H1 (cell line): ENCODE results near the gene ORMDL1. TPM values are rescaled to one million over a fixed set of nuclear protein-coding genes. Genes with fewer than 3 reads are reported as not detected.

ENCODE experiments used
- CTCF ChIA-PET: fragments of 300-600 bp; sonication (Branson Sonifier 250); formaldehyde crosslinking; loops from one replicate; lab custom pipeline; 2021; ENCODE audit not compliant: partially characterized antibody; lab: Charles Lee
- POLR2A ChIA-PET: fragments of 300-600 bp; sonication (Branson Sonifier 250); formaldehyde crosslinking; loops from one replicate; lab custom pipeline; 2021; ENCODE audit warnings: inconsistent platforms; ENCODE audit not compliant: partially characterized antibody; lab: Charles Lee
- DNase-seq, 2 experiments: peaks; one replicate each; pipeline versions ENCODE4 v3.0.0 to v3.0.0-alpha.2; 2010 to 2022; ENCODE audit warnings: low spot score in 2 of 2, low read depth in 1 of 2, mixed read lengths in 1 of 2
- FAIRE-seq: peaks from 2 replicates; lab custom pipeline; 2011; peaks lifted over from hg19 to GRCh38; lab: Jason Lieb, UNC
- H2AFZ ChIP-seq: 2 replicates; pipeline ENCODE4 v1.8.1; 2012; ENCODE audit warnings: low read length, inconsistent platforms
- H2AK5ac ChIP-seq: 2 replicates; pipeline ENCODE4 v1.6.1; 2013; ENCODE audit warnings: low read depth, low read length
- H2BK120ac ChIP-seq: replicated peaks from 2 replicates; pipeline ENCODE3; 2013; ENCODE audit warnings: low read depth, low read length, inconsistent platforms
- H2BK12ac ChIP-seq: 2 replicates; pipeline ENCODE4 v1.6.1; 2013; ENCODE audit warnings: low read depth, low read length
- H2BK15ac ChIP-seq: 2 replicates; pipeline ENCODE4 v1.6.1; 2013; ENCODE audit warnings: low read length
- H2BK20ac ChIP-seq: 2 replicates; pipeline ENCODE4 v1.6.1; 2013; ENCODE audit warnings: low read length
- H2BK5ac ChIP-seq: 2 replicates; pipeline ENCODE4 v1.6.1; 2013; ENCODE audit warnings: low read depth, low read length
- H3K14ac ChIP-seq: 2 replicates; pipeline ENCODE4 v1.6.1; 2013; ENCODE audit warnings: inconsistent platforms; ENCODE audit not compliant: insufficient read length
- H3K18ac ChIP-seq: 2 replicates; pipeline ENCODE4 v1.6.1; 2013; ENCODE audit warnings: low read length; ENCODE audit errors: extremely low read depth
- H3K23ac ChIP-seq: 2 replicates; pipeline ENCODE4 v1.6.1; 2013; ENCODE audit warnings: inconsistent platforms; ENCODE audit not compliant: insufficient read length
- H3K23me2 ChIP-seq: 2 replicates; pipeline ENCODE4 v1.6.1; 2013; ENCODE audit warnings: low read depth, low read length
- H3K27ac ChIP-seq: 2 replicates; pipeline ENCODE4 v1.6.1; 2011; ENCODE audit warnings: low read depth, low read length, inconsistent platforms
- H3K27me3 ChIP-seq, 4 experiments: replicated peaks in 1 of 4; 1 replicate in 1 of 4; 2 replicates in 3 of 4; pipeline versions ENCODE4 v1.6.1 to v1.8.1; 2011 to 2013; ENCODE audit warnings: low read length in 3 of 4, mild to moderate bottlenecking in 3 of 4, inconsistent platforms in 2 of 4, mixed read lengths in 2 of 4, moderate library complexity in 1 of 4; ENCODE audit not compliant: control insufficient read depth in 3 of 4, insufficient read depth in 3 of 4; ENCODE audit errors: extremely low read depth in 1 of 4
- H3K36me3 ChIP-seq, 4 experiments: 2 replicates each; pipeline versions ENCODE4 v1.6.1 to v1.8.1; 2011 to 2013; ENCODE audit warnings: mild to moderate bottlenecking in 4 of 4, low read length in 3 of 4, moderate library complexity in 2 of 4, control low read depth in 1 of 4, inconsistent platforms in 1 of 4; ENCODE audit not compliant: insufficient read depth in 4 of 4, control insufficient read depth in 2 of 4
- H3K4ac ChIP-seq: replicated peaks from 2 replicates; pipeline ENCODE3; 2013; ENCODE audit warnings: low read length, low read depth, mixed read lengths, inconsistent platforms; ENCODE audit not compliant: insufficient read length
- H3K4me1 ChIP-seq, 4 experiments: replicated peaks in 1 of 4; 1 replicate in 1 of 4; 2 replicates in 3 of 4; pipeline versions ENCODE4 v1.6.1 to v1.8.1; 2011 to 2013; ENCODE audit warnings: low read length in 3 of 4, inconsistent platforms in 2 of 4, mixed read lengths in 1 of 4; ENCODE audit not compliant: insufficient read depth in 4 of 4, control insufficient read depth in 3 of 4
- H3K4me2 ChIP-seq, 2 experiments: 2 replicates each; pipeline versions ENCODE4 v1.6.1 to v1.8.1; 2011 to 2013; ENCODE audit warnings: low read depth in 2 of 2, low read length in 2 of 2, control low read depth in 1 of 2, inconsistent platforms in 1 of 2, mild to moderate bottlenecking in 1 of 2; ENCODE audit not compliant: insufficient read depth in 1 of 2
- H3K4me3 ChIP-seq, 4 experiments: fragments of 200-600, 300-600 bp in 1 of 4; sonication (generic), shearing (Covaris generic), sonication (Bioruptor Twin) in 1 of 4; 2 replicates each; pipeline versions ENCODE4 v1.5.1 to v1.8.1; 2011 to 2016; ENCODE audit warnings: low read length in 4 of 4, low read depth in 3 of 4, control low read depth in 2 of 4, inconsistent platforms in 2 of 4, mild to moderate bottlenecking in 2 of 4, mixed read lengths in 1 of 4, moderate library complexity in 1 of 4; ENCODE audit not compliant: insufficient read depth in 2 of 4; ENCODE audit errors: extremely low read depth in 1 of 4
- H3K56ac ChIP-seq: replicated peaks from 2 replicates; pipeline ENCODE3; 2013; ENCODE audit warnings: low read depth, mild to moderate bottlenecking, mixed read lengths, low read length, inconsistent platforms; ENCODE audit not compliant: insufficient read length
- H3K79me1 ChIP-seq: 2 replicates; pipeline ENCODE4 v1.6.1; 2013; ENCODE audit warnings: low read depth, low read length, control low read depth
- H3K79me2 ChIP-seq, 2 experiments: 2 replicates each; pipeline versions ENCODE4 v1.6.1 to v1.8.1; 2012 to 2013; ENCODE audit warnings: low read length in 2 of 2, mild to moderate bottlenecking in 2 of 2, inconsistent platforms in 1 of 2; ENCODE audit not compliant: insufficient read depth in 2 of 2, control insufficient read depth in 1 of 2
- H3K9ac ChIP-seq, 4 experiments: replicated peaks in 1 of 4; 1 replicate in 1 of 4; 2 replicates in 3 of 4; pipeline versions ENCODE4 v1.6.1 to v1.8.1; 2011 to 2013; ENCODE audit warnings: low read depth in 3 of 4, low read length in 3 of 4, control low read depth in 2 of 4, mild to moderate bottlenecking in 2 of 4, moderate library complexity in 2 of 4, inconsistent platforms in 1 of 4; ENCODE audit errors: extremely low read depth in 1 of 4
- H3K9me3 ChIP-seq, 2 experiments: 2 replicates each; pipeline versions ENCODE4 v1.6.1 to v1.8.1; 2012 to 2013; ENCODE audit warnings: mild to moderate bottlenecking in 2 of 2, moderate library complexity in 2 of 2, control low read depth in 1 of 2, inconsistent platforms in 1 of 2, low read depth in 1 of 2, low read length in 1 of 2, mixed read lengths in 1 of 2; ENCODE audit not compliant: insufficient read depth in 2 of 2
- H4K20me1 ChIP-seq, 2 experiments: replicated peaks in 1 of 2; 2 replicates each; pipeline versions ENCODE3 to v1.8.1; 2011 to 2013; ENCODE audit warnings: inconsistent platforms in 2 of 2, low read length in 2 of 2, mild to moderate bottlenecking in 1 of 2; ENCODE audit not compliant: insufficient read depth in 2 of 2, control insufficient read depth in 1 of 2
- H4K5ac ChIP-seq: 2 replicates; pipeline ENCODE4 v1.6.1; 2013; ENCODE audit warnings: low read length, low read depth, mixed read lengths, inconsistent platforms; ENCODE audit not compliant: insufficient read length
- H4K8ac ChIP-seq: 2 replicates; pipeline ENCODE4 v1.8.0; 2013; ENCODE audit warnings: mild to moderate bottlenecking, moderate library complexity, low read length, inconsistent platforms; ENCODE audit not compliant: insufficient read depth; ENCODE audit errors: extremely low read depth
- H4K91ac ChIP-seq: replicated peaks from 2 replicates; pipeline ENCODE3; 2013; ENCODE audit warnings: low read length, mixed read lengths, inconsistent platforms; ENCODE audit not compliant: insufficient read length
- ATF3 ChIP-seq: IDR thresholded peaks from 2 replicates; pipeline ENCODE4 v1.6.1; 2011; ENCODE audit warnings: low read depth, mild to moderate bottlenecking, low read length; ENCODE audit not compliant: insufficient read depth
- BRCA1 ChIP-seq: IDR thresholded peaks from 2 replicates; pipeline ENCODE4 v1.6.1; 2012; ENCODE audit warnings: low read depth, low read length, improper control_type of control experiment
- EGR1 ChIP-seq: IDR thresholded peaks from 2 replicates; pipeline ENCODE4 v1.6.1; 2011; ENCODE audit warnings: low read depth, low read length, borderline replicate concordance
- HDAC2 ChIP-seq, 2 experiments: fragments of 300-600 bp in 1 of 2; sonication (generic) in 1 of 2; IDR thresholded peaks; 2 replicates each; pipeline ENCODE4 v1.6.1; 2011 to 2012; ENCODE audit warnings: low read depth in 2 of 2, low read length in 2 of 2, mild to moderate bottlenecking in 2 of 2, moderate library complexity in 2 of 2, borderline replicate concordance in 1 of 2, inconsistent platforms in 1 of 2
- JUND ChIP-seq: IDR thresholded peaks from 2 replicates; pipeline ENCODE4 v1.6.1; 2011; ENCODE audit warnings: mild to moderate bottlenecking, improper control_type of control experiment, low read length
- KDM4A ChIP-seq: IDR thresholded peaks from one replicate; pipeline ENCODE4 v1.7.1; 2012; ENCODE audit warnings: low read depth, mild to moderate bottlenecking, moderate library complexity, low read length, inconsistent platforms; ENCODE audit not compliant: severe bottlenecking
- NANOG ChIP-seq: IDR thresholded peaks from 2 replicates; pipeline ENCODE4 v1.6.1; 2011; ENCODE audit warnings: low read length, low read depth, mild to moderate bottlenecking, inconsistent platforms; ENCODE audit not compliant: insufficient read depth, poor library complexity, severe bottlenecking
- RXRA ChIP-seq: IDR thresholded peaks from 2 replicates; pipeline ENCODE4 v1.6.1; 2011; ENCODE audit warnings: low read depth, mild to moderate bottlenecking, low read length, moderate library complexity; ENCODE audit not compliant: insufficient read depth
- SIRT6 ChIP-seq: IDR thresholded peaks from one replicate; pipeline ENCODE4 v1.7.1; 2012; ENCODE audit warnings: low read length, inconsistent platforms
- SIX5 ChIP-seq: IDR thresholded peaks from 2 replicates; pipeline ENCODE4 v1.6.1; 2011; ENCODE audit warnings: mild to moderate bottlenecking, low read depth, low read length
- SRF ChIP-seq: IDR thresholded peaks from 2 replicates; pipeline ENCODE4 v1.6.1; 2011; ENCODE audit warnings: mild to moderate bottlenecking, low read depth, low read length, moderate library complexity
- YY1 ChIP-seq: IDR thresholded peaks from 2 replicates; pipeline ENCODE4 v1.6.1; 2011; ENCODE audit warnings: low read depth, mild to moderate bottlenecking, low read length
- WGBS, 2 experiments: shearing (Covaris generic) in 1 of 2; methylation state at CpG; one replicate each; pipeline versions ENCODE4 v1.1.6 to v1.1.7; 2013 to 2015; ENCODE audit warnings: low lambda C conversion rate in 2 of 2, mixed read lengths in 2 of 2, inconsistent platforms in 1 of 2, low coverage in 1 of 2, missing lambda C conversion rate in 1 of 2; ENCODE audit not compliant: insufficient replicate concordance in 2 of 2, insufficient coverage in 1 of 2, insufficient read length in 1 of 2; ENCODE audit errors: extremely low coverage in 1 of 2, missing lambda C conversion rate in 1 of 2; 5-methylcytosine and 5-hydroxymethylcytosine counted together
- polyA plus RNA-seq, 7 experiments: library from polyadenylated mRNA; depleted of rRNA in 3 of 7; stranded (reverse) in 5 of 7; unstranded in 2 of 7; fragments of >200 nt in 5 of 7; fragments of 200-250 nt in 2 of 7; gene quantifications; 1 replicate in 5 of 7; 2 replicates in 1 of 7; 4 replicates in 1 of 7; pipeline versions ENCODE4 v1.2.1 to v1.2.3, GENCODE V29; 2011 to 2013; ENCODE audit warnings: missing spikeins in 2 of 7, mixed read lengths in 2 of 7
- total RNA-seq: library from RNA; stranded (reverse); fragmentation: NEBNext Ultra II Directional; extraction: Animal tissue kit (Norgen Biotek cat#: 25700); gene quantifications from 2 replicates; pipeline ENCODE4 v1.2.1, GENCODE V29; 2021

ORMDL1 gene
- total and polyA plus RNA-seq, 2 of the 8 experiments (the other 6 are each of a cell fraction or from before 2014, with no cell fraction given): 34.9 to 58.1 TPM

DNA sequence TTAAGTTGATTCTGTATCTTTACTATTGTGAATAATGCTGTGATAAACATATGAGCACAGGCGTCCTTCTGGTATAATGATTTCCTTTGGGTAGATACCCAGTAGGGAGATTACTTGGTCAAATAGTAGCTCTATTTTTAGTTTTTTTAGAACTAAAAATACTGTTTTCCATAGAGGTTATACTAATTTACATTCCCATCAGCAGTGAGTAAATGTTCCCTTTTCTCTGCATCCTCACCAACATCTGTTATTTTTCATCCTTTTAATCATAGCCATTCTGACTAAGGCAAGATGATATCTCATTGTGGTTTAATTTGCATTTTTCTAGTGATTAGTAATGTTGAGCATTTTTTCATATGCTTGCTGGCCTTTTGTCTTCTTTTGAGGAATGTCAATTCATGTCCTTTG is 35.2 kb upstream of the ORMDL1 start:
- DNase-seq (no peak), FAIRE-seq (no peak)
- ChIA-PET POLR2A (no interaction called here), CTCF (no interaction called here)
- H3K4me3 ChIP-seq: no peak overlapping the region
- H3K4me1 ChIP-seq: no peaks in the 10 kb centered on the region
- no peak overlapping the region for H2BK20ac ChIP-seq
- H4K20me1 ChIP-seq: no peaks in the 10 kb centered on the region
- H3K27me3 ChIP-seq: no peaks in the 10 kb centered on the region
- no peak overlapping the region for H2AFZ ChIP-seq
- no peak overlapping the region for H2BK15ac ChIP-seq
- no peak overlapping the region for H4K5ac ChIP-seq
- no peak overlapping the region for H2BK12ac ChIP-seq
- no peak overlapping the region for H3K14ac ChIP-seq
- no peak overlapping the region for H3K56ac ChIP-seq
- peaks cover 3 to 32% (median 12%) of the 10 kb centered on the region in 4 experiments; a peak in 6 of 8 replicates for H3K36me3 ChIP-seq
- H3K79me1 ChIP-seq: no peaks in the 10 kb centered on the region; the same call in 1 of the 2 replicates
- H3K4ac ChIP-seq: no peak overlapping the region
- no peak overlapping the region for H2BK5ac ChIP-seq
- H3K9me3 ChIP-seq: no peaks in the 10 kb centered on the region
- H3K4me2 ChIP-seq: no peak overlapping the region
- H3K9ac ChIP-seq: no peak overlapping the region
- no peak overlapping the region for H2AK5ac ChIP-seq
- H3K23me2 ChIP-seq: no peaks in the 10 kb centered on the region
- no peak overlapping the region for H3K23ac ChIP-seq
- no peak overlapping the region for H3K18ac ChIP-seq
- no peak overlapping the region for H4K8ac ChIP-seq
- no peak overlapping the region for H3K27ac ChIP-seq
- H2BK120ac ChIP-seq: no peak overlapping the region
- TF ChIP-seq SIX5 (no peak), RXRA (no peak), EGR1 (no peak), YY1 (no peak), BRCA1 (no peak), HDAC2 (IDR thresholded peaks at IDR 0.05; ENCODE audit: borderline replicate concordance in 1 of 2, low read depth in 2 of 2, low read length in 2 of 2) (no peak), KDM4A (no peak), JUND (no peak), NANOG (no peak), SRF (no peak), ATF3 (no peak), SIRT6 (no peak)
- H3K79me2 ChIP-seq: peaks cover 0 to 5% of the 10 kb centered on the region in 2 experiments; a peak in 2 of 4 replicates
- H4K91ac ChIP-seq: no peak overlapping the region
- WGBS, 2 experiments: 78% methylated on average over 1 of the region's 1 CpG; no CpG with 5 or more reads in 1 of the 2 experiments
